Myocyte (in vitro differentiated cells): ENCODE measurements around the gene TMED1. TPM values are rescaled to one million over a fixed set of nuclear protein-coding genes. Genes with fewer than 3 reads are reported as not detected.
"Not testable (repeated sequence)": the region's sequence is repeated elsewhere in the genome, so short reads cannot be mapped to it uniquely, and the experiment has no call there.

Experiments used
- DNase-seq: peaks from one replicate; pipeline ENCODE4 v3.0.0-alpha.2; 2012; ENCODE audit warnings: low read depth
- polyA plus RNA-seq: library from polyadenylated mRNA; unstranded; fragments of >200 nt; gene quantifications from one replicate; pipeline ENCODE4 v1.2.1, GENCODE V29; 2012; ENCODE audit warnings: missing spikeins
- total RNA-seq: library from RNA; depleted of rRNA; stranded (reverse); fragments of >200 nt; gene quantifications from 2 replicates; pipeline ENCODE4 v1.2.3, GENCODE V29; 2014

The TMED1 gene
- 84.8 and 87.4 TPM in 2 replicates for total RNA-seq
- polyA plus RNA-seq = 38.5 TPM

- peak; percentile 99 for DNase-seq
Observed at GRCh38 chr19:10835754-10836478, at the start of gene TMED1. TMED1 (minus strand) TSS chr19:10836212; CDS start chr19:10836191, 21 bp downstream.

DNA sequence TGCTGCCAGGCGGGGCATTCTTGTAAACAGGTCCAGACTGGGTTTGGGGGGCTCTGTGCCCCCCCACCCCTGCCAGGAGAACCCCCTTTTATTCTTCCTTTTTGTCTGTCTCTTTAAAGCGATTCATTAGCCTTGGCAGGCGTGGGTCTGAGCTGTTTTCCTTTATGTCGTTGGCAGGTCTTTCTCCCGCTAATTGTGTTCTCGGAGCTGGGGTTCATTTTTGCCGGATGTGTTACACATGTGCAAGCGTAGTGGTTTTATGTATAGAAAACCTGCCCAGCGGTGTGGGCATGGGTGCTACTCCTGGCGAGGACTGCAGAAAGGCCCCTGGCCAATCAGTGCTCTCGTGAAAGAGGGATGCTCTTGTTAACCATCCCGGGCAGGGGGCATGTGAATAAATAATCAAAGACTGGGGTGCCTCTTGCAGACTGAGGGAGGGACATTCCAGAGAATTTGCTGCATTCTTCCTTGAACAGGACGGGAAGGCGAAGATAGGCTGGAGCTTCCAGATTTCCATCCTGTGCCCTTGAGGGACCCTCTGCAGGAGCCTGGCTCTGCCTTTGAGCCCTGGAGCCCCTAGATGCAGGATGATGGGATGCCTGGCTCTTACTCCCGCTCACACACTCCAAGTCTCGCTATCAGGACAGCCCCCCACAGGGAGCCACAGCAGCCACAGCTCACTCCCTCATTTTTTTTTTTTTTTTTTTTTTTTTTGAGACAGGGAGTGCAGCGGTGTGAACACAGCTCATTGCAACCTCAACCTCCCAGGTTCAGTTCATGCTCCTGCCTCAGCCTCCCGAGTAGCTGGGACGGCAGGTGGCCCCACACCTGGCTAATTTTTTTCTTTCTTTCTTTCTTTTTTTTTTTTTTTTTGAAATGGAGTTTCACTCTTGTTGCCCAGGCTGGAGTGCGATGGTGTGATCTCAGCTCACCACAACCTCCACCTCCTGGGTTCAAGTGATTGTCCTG lies 49.5 kb upstream of the TMED1 start:
- DNase-seq = no peak

- DNase-seq = peak; percentile 65
Observed at GRCh38 chr19:10884274-10884673, 48.3 kb upstream of the TMED1 start.

GRCh38 chr19:10882108-10882457 lies 46.1 kb upstream of the TMED1 start:
- DNase-seq = no peak

- DNase-seq = no peak
Observed at GRCh38 chr19:10881403-10882107, 45.5 kb upstream of the TMED1 start.

DNA sequence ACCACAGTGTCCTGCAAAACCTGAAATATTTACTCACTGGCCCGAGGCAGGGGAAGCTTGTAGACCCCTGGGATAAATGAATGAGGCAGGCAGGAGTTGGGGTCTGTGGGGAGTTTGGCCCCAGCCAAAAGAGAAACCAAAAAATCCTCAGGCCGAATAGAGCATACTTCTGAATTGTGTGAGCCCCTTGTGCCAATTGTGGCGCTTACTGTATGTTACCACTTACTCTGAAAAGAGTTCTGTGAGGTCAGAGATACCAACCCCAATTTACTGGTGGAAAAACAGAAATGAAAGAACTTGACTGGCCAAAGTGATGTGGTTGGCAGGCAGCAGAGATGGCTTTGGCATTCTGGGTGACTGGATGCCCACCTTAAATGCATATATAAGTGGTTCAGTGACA lies 42.2 kb upstream of the TMED1 start:
- DNase-seq = no peak

- not testable (repeated sequence) for DNase-seq
Observed at GRCh38 chr19:10877608-10878007, 41.6 kb upstream of the TMED1 start.

DNA sequence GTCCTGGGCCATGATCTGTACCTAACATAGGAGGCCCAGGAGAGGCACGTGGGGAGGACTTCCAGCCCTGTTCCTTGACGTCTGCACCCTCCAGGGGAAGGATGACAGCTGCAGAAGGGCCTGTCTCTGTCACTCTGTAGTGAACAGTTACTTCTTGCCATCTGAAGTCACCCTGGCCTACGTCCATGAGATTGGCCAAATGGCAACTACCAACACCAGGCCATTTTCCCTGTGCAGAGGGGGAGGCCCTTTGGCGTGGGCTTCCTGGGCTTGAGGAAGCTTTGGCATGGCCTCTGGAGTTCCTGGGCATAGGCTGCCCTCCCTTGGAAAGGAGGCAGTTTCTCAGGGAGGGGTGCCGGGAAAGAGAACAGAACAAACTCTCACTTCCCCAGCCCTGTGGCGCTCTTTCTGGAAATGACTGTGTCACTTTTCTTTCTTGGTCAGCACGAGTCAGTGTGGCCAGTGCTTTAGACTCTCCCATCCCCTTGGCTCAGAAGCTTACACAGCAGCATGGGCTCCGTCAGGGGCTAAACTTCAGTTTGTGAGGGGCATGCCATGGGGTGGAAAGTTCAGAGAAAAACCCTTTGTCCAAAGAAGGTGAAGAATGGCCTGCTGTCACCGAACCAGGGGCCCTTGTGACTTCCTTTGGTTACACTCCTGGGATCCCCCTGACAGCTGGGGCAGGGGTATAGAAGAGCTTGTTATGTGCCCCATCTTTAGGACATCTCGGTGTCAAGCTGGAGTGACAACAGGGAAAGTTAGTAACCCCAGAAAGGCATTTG lies 40.6 kb upstream of the TMED1 start:
- peak; percentile 87 for DNase-seq

GRCh38 chr19:10874024-10874423 lies 38.0 kb upstream of the TMED1 start:
- DNase-seq = no peak

GRCh38 chr19:10872546-10873107 lies 36.6 kb upstream of the TMED1 start:
- peak; percentile 17 for DNase-seq

DNA sequence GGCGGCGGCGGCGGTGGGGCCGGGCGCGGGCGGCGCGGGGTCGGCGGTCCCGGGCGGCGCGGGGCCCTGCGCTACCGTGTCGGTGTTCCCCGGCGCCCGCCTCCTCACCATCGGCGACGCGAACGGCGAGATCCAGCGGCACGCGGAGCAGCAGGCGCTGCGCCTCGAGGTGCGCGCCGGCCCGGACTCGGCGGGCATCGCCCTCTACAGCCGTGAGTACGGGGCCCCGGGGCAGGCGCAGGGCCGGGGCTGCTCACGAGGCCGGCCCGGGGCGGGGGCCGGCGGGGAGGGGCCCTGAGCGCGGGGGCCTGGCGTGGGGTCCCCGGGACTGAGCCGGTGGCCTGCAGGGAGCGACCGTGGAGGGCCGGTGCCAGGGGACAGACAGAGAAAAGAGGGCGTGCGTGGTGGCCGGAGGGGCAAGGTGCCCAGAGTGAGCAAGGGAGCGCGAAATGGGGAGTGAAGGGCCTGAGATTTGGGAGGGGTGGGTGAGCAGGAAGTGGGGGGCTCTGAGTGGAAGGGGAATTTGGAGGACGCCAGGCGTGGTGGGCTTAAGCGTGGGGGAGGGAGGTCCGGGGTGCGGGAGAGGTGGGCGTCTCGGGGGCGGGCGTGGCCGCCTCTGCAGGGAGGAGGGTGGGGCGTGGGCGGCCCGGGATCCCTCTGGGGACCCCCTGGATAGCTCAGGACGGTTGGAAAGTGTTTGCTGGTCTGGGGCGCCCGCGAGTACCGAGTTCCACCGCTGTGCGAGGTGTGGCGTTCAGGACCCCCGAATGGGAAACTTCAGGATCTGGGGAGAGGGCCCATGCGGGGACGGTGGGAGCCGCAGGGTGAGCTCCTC lies 35.9 kb upstream of the TMED1 start:
- DNase-seq = peak; percentile 29

DNA sequence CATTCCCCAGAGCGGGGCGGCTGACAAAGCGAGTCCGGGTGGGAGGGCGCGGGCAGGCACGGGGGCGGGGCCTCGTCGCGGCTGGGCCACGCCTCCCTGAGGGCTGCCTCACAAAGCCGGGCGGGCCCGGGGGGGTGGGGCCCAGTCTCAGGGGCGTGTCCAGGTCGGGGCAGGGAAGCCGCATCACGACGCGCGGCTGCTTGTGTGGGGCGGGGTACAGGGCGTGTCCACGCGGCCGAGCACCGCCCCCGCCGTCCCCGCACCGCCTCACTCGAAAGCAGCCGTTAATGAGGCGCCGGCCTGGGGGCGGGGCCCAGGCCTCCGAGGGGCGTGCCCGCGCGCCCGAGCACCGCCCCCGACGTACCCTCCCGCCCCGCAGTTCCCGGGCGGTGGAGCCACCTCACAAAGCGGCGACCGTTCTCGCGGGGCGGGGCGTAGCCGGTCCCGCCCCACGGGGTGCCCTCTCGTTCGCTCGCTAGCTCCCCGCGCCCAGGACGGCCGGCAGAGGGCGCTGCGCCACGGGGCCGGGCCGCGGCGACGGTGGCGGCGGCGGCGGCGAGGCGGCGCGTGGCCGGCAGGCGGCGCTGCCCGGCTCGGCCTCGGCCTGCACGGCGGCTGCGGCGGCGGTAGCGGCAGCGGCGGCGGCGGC lies 35.1 kb upstream of the TMED1 start, which contains the start of gene CARM1:
Gene CARM1 (plus strand): TSS at position 599 of the 649 bp plus-strand sequence. CDS start 150 bp downstream, outside the sequence.
- DNase-seq = peak; percentile 97

DNA sequence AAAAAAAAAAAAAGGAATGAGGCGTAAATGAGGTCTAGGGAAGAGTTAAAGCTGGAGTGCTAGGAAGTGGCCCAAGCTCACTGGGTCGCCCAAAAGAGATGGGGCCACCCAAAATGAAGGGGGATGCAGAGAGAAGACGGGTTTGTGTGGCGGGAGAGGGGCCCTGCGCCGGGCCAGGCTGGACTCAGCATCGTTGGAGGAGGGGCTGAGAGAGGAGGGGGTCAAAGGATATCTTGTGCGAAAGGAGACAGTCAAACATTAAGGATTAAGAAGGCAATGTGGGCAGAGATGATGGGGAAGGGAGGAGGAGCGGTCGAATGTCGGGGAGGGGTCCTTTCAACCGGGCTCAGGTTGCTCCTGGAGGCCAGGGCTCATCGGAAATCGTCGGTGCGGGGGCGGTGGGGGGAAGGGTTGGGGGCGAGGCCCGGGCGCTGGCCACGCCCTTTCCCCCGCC lies 34.5 kb upstream of the TMED1 start:
- DNase-seq = no peak

- DNase-seq = not testable (repeated sequence)
Observed at GRCh38 chr19:10869872-10870311, 33.9 kb upstream of the TMED1 start.

- DNase-seq = no peak
Observed at GRCh38 chr19:10868872-10869547, 33.0 kb upstream of the TMED1 start.

GRCh38 chr19:10866495-10866894 lies 30.5 kb upstream of the TMED1 start:
- DNase-seq = no peak

- DNase-seq = peak; percentile 83
Observed at GRCh38 chr19:10864538-10864899, 28.5 kb upstream of the TMED1 start.

GRCh38 chr19:10863107-10863717 lies 27.2 kb upstream of the TMED1 start:
- DNase-seq = peak; percentile 80
